ENCODE results near the gene C8G.

The C8G gene

DNA sequence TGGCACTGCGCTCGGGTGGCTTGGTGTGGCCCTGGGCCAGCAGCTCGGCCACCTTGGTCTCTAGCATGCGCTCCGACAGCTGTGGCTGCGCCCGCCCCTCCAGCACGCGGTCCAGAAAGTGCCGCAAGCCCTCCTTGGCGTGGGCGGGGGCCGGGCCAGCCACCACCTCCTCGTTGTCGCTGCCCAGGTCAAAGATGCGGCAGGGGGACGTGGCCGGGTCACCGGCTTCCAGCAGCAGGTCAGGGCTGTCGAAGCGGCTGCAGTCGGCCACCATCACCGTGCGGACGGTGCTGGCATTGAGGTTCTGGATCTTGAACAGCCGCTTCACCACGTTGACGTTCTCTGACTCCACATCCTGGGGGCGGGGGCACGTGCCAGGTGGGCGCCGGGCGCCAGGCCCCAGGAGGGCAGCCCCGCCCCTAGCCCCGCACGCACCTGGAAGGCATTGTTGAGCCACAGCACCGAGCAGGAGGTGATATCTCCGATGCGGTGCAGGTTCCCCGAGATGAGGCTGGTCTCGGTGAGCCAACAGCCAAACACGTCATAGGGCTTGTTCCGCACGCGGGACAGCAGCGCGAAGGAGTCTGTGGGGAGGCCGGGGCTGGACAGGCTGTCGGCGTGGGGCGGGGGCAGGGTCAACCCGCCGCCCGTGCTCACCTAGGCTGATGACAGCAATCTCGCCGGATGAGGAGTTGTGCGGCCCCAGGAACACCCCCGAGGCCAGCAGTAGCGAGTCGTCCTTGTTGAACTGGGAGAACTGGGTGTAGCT is 2.7 kb upstream of the C8G start:
- DNase-seq, result no peak

- no peak for DNase-seq
Observed at GRCh38 chr9:136942881-136943230, 2.2 kb upstream of the C8G start.

GRCh38 chr9:136943291-136944211 is 1.5 kb upstream of the C8G start:
- peak in 3 of 4 experiments; percentile 45 to 64 (median 49) for DNase-seq

DNA sequence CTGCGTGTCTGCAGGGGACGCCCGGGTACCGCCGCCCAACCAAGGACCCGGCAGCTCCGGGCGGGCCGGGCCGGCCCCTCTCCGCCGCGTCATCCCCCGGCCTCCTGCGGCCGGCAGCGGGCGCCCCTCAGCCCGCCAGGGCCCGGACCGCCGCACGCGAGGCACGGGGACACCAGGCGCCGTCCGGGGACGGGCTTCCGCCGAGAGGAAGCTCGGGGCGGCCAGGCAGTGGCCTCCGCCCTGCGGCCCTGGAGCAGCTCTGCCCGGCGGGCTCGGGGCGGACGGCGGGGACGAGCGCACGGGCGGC is 878 bp upstream of the C8G start:
- DNase-seq, result peak; percentile 76 to 91 (median 85)

- no peak for DNase-seq
Observed at GRCh38 chr9:136945333-136946227, 537 bp downstream of the C8G start.

DNA sequence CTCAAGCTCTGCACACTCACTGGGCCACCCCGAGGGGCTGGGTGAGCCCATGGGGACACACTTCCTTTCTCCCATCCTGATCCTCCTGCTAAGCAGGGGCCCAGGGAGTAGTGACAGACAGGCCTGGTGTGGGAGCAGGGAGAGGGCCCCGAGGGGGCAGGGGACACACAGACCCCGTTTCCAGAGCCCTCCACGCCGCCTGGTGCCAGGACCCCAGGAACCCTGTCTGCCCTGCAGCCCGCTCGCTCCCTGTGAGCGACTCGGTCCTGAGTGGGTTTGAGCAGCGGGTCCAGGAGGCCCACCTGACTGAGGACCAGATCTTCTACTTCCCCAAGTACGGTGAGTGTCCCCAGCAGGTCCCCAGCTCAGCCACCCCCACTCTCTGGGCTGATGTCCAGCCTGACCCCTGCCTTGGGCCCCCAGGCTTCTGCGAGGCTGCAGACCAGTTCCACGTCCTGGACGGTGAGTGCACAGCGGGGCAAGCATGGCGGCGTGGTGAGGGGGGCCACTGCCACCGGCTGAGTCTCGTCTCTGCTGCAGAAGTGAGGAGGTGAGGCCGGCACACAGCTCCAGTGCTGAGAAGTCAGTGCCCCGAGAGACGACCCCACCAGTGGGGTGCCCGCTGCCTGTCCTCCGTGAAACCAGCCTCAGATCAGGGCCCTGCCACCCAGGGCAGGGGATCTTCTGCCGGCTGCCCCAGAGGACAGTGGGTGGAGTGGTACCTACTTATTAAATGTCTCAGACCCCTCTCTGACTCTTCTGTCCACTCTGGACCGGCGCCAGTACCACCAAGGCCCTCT is 1.4 kb downstream of the C8G start:
- no peak for DNase-seq

DNA sequence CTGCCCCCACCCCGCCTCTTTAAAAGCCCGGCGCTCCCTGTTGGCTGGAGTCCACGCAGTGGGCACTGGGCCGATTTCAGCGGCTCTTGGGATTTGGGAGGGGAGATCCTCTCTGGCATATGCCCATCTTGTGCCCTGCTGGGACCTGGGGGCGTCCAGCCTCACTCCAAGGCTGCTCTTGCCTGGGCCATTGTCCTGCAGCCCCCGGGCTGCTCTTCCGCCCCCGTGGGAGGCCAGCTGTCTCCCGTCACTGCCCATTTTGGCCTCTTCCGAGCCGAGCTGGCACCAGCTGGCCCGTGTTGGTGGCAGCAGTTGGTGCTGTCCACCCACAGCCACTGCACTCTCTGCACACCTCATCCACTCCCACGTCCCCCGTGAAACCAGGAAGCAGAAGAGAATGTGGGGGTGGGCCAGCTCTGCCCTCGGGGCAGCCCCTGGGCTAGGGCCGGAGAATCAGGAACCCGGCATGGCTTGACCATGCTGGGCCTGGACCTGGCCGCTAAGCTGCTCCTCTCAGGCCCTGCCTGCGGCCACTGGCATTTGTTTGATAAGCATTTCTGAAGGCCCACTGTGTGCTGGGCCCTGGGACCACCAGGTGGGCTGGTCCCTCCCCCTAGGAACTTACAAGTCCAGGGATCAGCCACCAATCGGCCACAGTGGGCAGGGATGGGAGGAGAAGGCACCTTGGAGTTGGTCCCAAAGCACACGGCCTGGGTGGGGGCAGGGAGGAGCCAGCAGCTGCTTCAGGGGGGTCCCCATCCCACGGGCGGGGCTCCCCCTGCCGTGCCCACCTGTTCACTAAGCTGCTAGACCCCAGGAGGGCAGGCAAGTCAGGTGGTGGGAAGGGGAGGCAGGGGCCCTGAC is 2.2 kb downstream of the C8G start:
- DNase-seq, result peak in 3 of 4 experiments; percentile 34 to 64 (median 40)

DNA sequence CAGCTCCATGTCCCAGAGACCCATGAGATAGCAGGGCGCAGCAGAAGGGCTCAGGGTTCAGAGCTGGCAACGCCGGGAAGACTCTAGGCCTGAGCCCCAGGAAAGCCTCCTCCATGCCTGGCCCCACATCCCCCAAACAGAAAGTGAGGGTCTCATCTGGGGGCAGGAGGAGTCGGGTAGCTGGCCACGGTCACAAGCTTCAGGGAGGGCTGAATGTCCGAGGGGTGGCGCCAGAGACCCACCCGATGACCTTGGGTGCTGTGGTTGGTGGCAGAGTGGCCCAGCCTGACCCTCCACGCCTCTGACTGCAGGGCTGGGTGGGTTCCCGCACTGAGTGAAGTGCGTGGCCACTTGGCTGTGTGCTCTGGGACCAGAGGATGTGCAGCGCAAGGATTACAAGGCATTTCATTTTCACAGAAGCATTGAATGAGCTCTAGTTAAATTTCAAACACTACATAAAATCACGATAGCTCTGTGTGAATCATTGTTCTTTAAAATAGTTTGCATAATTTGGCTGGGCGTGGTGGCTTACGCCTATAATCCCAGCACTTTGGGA is 3.0 kb downstream of the C8G start:
- peak; percentile 45 to 77 (median 51) for DNase-seq

- no peak for DNase-seq
Observed at GRCh38 chr9:136949239-136949816, 4.3 kb downstream of the C8G start.

GRCh38 chr9:136949817-136950655 is 5.0 kb downstream of the C8G start:
- DNase-seq, result peak; percentile 89 to 95 (median 92)

DNA sequence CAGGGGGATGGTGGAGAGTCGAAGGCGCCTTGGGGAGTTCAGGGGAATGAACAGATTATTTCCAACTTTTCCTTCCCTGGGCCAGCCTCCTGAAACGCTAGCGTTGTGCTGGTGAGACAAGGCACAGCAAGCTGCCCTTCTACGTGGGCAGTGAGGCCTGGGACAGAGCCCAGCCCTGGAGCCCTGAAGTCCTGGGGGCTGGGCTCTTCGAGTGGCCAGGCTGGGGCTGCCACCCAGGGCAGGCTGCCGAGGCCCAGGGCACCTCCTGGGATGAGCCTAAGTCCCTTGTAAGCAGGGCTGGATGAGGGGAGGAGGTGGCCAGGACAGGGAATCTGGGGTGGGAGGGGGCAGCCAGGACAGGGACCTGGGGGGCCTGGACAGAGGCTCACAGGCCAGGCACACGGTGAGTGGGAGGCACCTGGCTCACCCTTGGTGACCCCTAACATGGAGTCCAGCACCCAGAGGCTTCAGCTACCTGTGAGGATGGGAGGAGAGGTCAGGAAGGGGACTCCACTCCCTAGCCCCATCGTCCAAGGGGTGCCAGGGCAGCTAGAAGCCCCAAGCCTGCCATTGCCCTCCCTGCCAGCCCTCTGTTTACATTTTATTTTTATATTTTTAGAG is 5.7 kb downstream of the C8G start:
- no peak for DNase-seq

DNA sequence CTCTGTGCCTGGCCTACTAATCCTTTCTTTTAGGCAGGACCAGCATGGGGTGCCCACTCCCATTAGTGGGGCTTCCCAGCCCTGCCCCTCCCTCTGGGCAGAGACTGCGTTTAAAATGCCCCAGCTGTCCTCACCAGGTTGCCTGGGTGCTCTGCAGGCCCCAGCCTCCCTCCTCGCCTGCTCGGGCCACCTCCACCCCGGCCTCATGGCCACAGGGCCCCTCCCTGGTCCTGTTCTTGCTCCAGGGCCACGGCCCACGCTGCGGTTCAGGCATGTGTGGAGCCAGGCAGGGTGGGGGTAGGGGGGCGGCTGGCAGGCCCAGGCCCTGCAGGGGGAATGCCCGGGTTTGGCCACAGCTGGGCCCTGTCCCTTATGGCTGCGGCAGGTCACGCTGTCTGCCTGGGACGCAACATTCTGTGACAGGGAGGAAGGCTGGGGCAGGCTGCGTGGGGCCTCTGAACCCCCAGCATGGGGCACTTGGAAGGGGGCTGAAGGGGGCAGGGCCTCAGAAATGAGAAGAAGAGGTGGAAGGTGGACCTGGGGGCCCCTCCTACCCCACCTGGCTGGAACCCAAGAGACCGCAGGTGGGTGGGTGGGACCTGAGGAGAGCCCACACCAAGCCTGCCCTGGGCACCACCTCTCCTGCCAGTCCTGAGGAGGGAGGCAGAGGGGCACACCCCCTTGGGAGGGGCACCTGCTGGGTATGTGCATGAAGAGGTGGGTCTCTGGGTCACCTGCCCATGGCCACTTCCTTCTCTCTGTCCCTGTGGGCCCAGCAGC is 6.7 kb downstream of the C8G start, which contains the start of gene LCN12:
LCN12 (plus strand) TSS at position 733 of the 780 bp plus-strand sequence. CDS start 55 bp downstream, outside the sequence.
- no peak for DNase-seq

- no peak for DNase-seq
Observed at GRCh38 chr9:136952321-136952850, 7.3 kb downstream of the C8G start.

DNA sequence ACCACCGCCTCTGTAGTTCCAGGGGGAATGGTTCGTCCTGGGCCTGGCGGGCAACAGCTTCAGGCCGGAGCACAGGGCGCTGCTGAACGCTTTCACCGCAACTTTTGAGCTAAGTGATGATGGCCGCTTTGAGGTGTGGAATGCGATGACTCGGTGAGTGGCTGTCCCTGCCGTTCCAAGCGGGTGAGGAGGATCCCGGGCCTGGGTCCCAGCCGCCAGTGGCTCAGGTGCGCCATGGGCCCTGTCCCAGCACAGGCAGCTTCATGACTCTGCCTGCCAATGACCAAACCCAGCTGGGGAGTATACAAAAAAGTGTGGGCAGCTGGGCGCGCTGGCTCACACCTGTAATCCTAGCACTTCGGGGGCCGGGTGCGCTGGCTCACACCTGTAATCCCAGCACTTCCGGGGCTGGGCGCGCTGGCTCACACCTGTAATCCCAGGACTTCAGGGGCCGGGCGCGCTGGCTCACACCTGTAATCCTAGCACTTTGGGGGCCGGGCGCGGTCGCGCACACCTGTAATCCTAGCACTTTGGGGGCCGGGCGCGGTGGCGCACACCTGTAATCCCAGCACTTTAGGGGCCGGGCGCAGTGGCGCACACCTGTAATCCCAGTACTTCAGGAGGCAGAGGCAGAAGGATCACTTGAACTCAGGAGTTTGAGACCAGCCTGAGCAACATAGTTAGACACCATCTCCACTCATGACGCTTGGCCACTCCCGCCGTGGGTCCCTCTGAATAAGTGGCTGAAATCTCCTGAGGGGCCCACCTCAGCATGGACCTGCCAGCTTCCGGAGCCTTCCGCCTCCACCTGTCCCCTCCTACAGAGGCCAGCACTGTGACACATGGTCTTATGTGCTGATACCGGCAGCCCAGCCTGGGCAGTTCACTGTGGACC is 8.1 kb downstream of the C8G start:
- DNase-seq, result no peak

DNA sequence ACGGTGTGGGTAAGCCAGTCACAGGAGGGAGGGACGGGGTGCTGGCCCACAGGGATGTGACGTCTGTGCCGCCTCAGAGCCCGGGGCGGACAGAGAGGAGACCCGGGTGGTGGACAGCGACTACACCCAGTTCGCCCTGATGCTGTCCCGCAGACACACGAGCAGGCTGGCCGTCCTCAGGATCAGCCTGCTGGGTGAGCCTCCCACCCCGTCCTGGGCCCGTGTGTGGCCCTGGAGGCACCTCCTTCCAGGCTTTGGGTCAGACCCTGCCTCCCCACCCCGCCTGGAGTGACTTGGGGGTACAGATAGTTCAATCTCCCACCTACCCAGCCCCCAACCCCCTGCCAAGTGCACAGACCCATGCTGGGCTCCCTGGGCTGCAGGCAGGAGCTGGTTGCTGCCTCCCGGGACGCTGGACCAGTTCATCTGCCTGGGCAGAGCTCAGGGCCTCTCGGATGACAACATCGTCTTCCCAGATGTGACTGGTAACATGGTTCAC is 8.8 kb downstream of the C8G start:
- DNase-seq, result no peak

All from suppressor macrophage (primary cell).